Measurements from ENCODE around the gene RAB3GAP1.

RAB3GAP1 gene

DNA sequence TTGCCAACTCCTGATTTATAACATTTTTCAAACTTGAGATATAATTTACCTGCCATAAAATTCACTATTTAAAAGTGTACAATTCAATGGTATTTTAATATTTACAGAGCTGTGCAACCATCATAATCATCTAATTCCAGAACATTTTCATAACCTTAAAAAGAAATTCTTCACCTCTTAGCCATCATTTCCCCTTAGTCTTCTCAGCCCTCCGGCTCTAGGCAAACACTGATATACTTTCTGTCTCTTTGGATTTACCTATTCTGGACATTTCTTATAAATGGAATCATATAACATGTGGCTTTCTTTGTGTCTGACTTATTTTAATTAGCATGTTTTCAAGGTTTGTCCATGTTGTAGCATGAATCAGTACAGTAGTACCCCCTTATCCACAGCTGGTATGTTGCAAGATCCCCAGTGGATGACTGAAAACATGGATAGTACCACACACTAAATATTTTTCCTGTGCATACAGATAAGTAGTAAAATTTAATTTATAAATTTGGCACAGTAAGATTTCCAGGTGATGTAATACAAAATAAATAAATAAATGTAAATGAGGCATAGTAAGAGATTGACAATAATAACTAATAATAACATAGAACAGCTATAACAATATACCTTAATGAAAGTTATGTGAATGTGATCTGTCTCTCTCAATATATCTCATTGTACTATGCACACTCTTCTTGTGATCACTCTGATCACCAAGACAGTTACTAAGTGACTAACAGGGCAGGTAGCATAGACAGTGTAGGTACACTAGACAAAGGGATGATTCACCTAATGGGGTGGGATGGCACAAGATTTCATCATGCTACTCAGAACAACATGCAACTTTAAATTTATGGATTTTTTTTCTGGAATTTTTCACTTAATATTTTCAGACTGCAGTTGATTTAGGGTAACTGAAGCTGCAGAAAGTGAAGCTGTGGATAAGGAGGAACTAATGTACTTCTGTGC, 73.1 kb downstream of the RAB3GAP1 start:
- no peak overlapping the region for H3K4me3 ChIP-seq (ENCODE audit: low read length)
- peak; percentile 90 for DNase-seq (ENCODE audit: low read depth)
- TF ChIP-seq, protein P1, sequence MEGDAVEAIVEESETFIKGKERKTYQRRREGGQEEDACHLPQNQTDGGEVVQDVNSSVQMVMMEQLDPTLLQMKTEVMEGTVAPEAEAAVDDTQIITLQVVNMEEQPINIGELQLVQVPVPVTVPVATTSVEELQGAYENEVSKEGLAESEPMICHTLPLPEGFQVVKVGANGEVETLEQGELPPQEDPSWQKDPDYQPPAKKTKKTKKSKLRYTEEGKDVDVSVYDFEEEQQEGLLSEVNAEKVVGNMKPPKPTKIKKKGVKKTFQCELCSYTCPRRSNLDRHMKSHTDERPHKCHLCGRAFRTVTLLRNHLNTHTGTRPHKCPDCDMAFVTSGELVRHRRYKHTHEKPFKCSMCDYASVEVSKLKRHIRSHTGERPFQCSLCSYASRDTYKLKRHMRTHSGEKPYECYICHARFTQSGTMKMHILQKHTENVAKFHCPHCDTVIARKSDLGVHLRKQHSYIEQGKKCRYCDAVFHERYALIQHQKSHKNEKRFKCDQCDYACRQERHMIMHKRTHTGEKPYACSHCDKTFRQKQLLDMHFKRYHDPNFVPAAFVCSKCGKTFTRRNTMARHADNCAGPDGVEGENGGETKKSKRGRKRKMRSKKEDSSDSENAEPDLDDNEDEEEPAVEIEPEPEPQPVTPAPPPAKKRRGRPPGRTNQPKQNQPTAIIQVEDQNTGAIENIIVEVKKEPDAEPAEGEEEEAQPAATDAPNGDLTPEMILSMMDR (IDR thresholded peaks at IDR 0.05; ENCODE audit: insufficient read depth, low read depth, low read length, missing control alignments) = no peak

DNA sequence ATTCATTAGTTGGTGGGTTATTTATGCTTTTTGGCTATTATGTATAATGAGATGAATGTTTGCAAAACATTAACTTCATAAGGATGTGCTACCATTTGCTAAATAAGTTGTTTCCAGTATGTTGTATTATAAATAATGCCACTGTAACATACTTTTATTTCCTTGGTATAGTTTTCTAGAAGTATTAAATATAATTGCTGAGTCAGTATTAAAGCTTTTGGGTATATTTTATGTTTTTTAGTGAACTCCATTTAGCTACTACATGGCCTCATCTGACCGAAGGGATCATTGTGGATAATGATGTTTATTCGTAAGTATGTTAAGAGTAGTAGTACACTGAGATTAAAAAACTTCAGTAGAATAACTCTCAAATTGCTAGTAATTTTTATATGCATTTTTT, 73.8 kb downstream of the RAB3GAP1 start:
- TF ChIP-seq, protein P1 (IDR thresholded peaks at IDR 0.05; ENCODE audit: insufficient read depth, low read depth, low read length, missing control alignments) = no peak
- H3K4me3 ChIP-seq (ENCODE audit: low read length) = no peak overlapping the region
- DNase-seq (ENCODE audit: low read depth) = no peak

DNA sequence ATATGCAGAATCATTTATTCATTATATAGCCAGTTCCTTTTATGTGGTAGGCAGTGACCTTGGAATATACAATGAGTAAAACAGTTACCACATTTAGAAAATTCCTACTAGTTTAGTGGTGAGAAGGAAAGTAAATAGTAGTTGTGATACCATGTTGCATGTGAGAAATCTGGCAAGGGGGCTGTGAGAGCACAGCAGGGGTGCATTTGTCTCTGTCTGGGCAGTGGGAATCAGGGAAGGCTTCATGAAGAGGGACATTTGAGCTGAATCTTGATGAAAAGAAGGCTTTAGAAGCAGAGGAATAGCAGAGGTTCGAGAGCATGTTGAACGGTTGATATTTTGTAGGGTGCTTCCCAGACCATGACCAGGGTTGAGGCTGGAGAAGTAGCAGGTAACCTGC, 78.7 kb downstream of the RAB3GAP1 start:
- TF ChIP-seq, protein P1 (IDR thresholded peaks at IDR 0.05; ENCODE audit: insufficient read depth, low read depth, low read length, missing control alignments) = no peak
- H3K4me3 ChIP-seq (ENCODE audit: low read length) = no peak overlapping the region
- DNase-seq (ENCODE audit: low read depth) = no peak

GRCh38 chr2:135132314-135132713, 80.2 kb downstream of the RAB3GAP1 start:
- TF ChIP-seq, protein P1 (IDR thresholded peaks at IDR 0.05; ENCODE audit: insufficient read depth, low read depth, low read length, missing control alignments) = no peak
- H3K4me3 ChIP-seq (ENCODE audit: low read length) = no peak overlapping the region
- peak; percentile 16 for DNase-seq (ENCODE audit: low read depth)

DNA sequence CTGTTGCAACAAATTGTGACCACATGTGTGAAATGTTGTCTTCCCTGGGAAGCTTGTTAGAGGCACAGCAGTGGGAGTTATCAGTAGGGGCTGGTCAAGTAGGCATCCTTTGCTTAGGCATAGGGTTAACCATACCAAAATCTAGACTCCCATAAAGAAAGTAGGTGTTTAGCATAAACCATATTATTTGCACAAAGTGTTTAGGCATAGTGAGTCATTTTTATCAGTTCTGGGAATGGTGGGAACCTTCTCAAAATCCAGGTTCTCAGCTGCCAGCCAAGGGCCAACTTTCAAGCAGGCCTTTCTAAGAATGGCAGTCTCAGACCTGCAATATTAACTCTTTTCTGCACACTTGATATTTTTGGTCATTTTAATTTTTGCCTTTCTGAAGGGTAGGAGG, 88.5 kb downstream of the RAB3GAP1 start:
- TF ChIP-seq, protein P1 (IDR thresholded peaks at IDR 0.05; ENCODE audit: insufficient read depth, low read depth, low read length, missing control alignments) = no peak
- DNase-seq (ENCODE audit: low read depth) = no peak
- no peak overlapping the region for H3K4me3 ChIP-seq (ENCODE audit: low read length)

DNA sequence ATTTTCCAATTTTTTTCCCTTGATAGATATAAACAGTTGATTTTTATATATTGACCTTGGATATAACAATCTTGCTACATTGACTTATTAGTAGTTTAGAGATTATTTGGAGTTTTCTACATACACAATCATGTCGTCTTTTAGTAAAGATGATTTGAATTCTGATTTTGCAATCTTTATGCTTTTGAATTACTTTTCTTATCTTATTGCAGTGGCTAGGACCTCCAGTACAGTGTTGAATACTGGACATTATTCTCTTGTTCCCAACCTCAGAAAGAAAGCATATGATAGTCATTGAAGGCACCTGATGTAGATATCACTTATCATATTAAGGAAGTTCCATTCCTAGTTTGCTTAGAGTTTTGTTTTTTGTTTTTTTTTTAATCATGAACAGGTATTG, 90.2 kb downstream of the RAB3GAP1 start:
- no peak overlapping the region for H3K4me3 ChIP-seq (ENCODE audit: low read length)
- DNase-seq (ENCODE audit: low read depth) = no peak
- TF ChIP-seq, protein P1 (IDR thresholded peaks at IDR 0.05; ENCODE audit: insufficient read depth, low read depth, low read length, missing control alignments) = no peak

Data from epithelial cell of esophagus (primary cell).